Gastrocnemius medialis (tissue), 4 donors: ENCODE measurements around the gene PPP1R3D. TPM values are rescaled to one million over a fixed set of nuclear protein-coding genes. Genes with fewer than 3 reads are reported as not detected.

ENCODE experiments used
- ATAC-seq, 2 donors: fragments of 150-250 bp; one replicate each; pipeline ENCODE4 v1.9.1; 2016
- DNase-seq, 2 donors: peaks; one replicate each; pipeline ENCODE4 v3.0.0-alpha.2; 2019
- H3K27ac ChIP-seq, 4 donors: fragments of 200-600 bp; sonication (generic); 1 replicate in 1 of 4; 2 replicates in 3 of 4; pipeline ENCODE4 v1.5.1; 2016 to 2018; ENCODE audit warnings: mild to moderate bottlenecking in 2 of 4, moderate library complexity in 1 of 4
- H3K27me3 ChIP-seq, 3 donors: fragments of 200-600 bp; sonication (generic) in 2 of 3; 1 replicate in 1 of 3; 2 replicates in 2 of 3; pipeline versions ENCODE4 v1.5.1 to v1.6.0; 2016 to 2019; ENCODE audit warnings: mild to moderate bottlenecking in 1 of 3, moderate library complexity in 1 of 3
- H3K36me3 ChIP-seq, 2 donors: fragments of 200-600 bp; sonication (generic) in 1 of 2; one replicate each; pipeline ENCODE4 v1.5.1; 2017 to 2018
- H3K4me1 ChIP-seq, 2 donors: fragments of 200-600 bp; sonication (generic) in 1 of 2; one replicate each; pipeline ENCODE4 v1.5.1; 2016 to 2017; ENCODE audit warnings: mild to moderate bottlenecking in 2 of 2
- H3K4me3 ChIP-seq, 4 donors: fragments of 200-600 bp; sonication (generic) in 3 of 4; 1 replicate in 1 of 4; 2 replicates in 3 of 4; pipeline ENCODE4 v1.5.1; 2016 to 2019; ENCODE audit warnings: mild to moderate bottlenecking in 2 of 4
- H3K9me3 ChIP-seq, 3 donors: fragments of 200-600 bp; sonication (generic) in 2 of 3; 1 replicate in 1 of 3; 2 replicates in 2 of 3; pipeline ENCODE4 v1.5.1; 2016 to 2019
- POLR2A ChIP-seq, 2 donors: fragments of 450-650 bp; IDR thresholded peaks; one replicate each; pipeline ENCODE4 v1.6.1; 2017; ENCODE audit warnings: antibody characterized with exemption in 2 of 2, mild to moderate bottlenecking in 2 of 2, moderate library complexity in 2 of 2
- in situ Hi-C, 4 donors: fragments of 200-750 bp; cut with MboI; loops; one replicate each; pipeline versions ENCODE4 v1.15.0 to v1.8.0; 2017; ENCODE audit warnings: low sequenced_read_pairs in 4 of 4
- intact Hi-C: fragments of 100-400 bp; cut with DNase I; formaldehyde crosslinking; loops from one replicate; pipeline ENCODE4 v1.15.1; 2023; ENCODE audit warnings: low total_unique reads
- total RNA-seq, 4 donors: library from RNA; depleted of rRNA; stranded (reverse); fragments of >200 nt; gene quantifications; one replicate each; pipeline versions ENCODE4 v1.1.0 to v1.2.3, GENCODE V29; 2016
- TF ChIP-seq, protein P1 (sequence below), 5 experiments: fragments of 450-650 bp in 3 of 5; fragments of 200-600 bp in 2 of 5; sonication (generic) in 2 of 5; IDR thresholded peaks in 4 of 5; conservative IDR thresholded peaks in 1 of 5; 1 replicate in 4 of 5; 2 replicates in 1 of 5; pipeline ENCODE4 v1.5.1; 2016 to 2019; ENCODE audit warnings: antibody characterized with exemption in 5 of 5, mild to moderate bottlenecking in 3 of 5, moderate library complexity in 3 of 5

The PPP1R3D gene
- total RNA-seq, 4 donors from 2014 or later: 4.1 to 12.0 (median 10.8) TPM

DNA sequence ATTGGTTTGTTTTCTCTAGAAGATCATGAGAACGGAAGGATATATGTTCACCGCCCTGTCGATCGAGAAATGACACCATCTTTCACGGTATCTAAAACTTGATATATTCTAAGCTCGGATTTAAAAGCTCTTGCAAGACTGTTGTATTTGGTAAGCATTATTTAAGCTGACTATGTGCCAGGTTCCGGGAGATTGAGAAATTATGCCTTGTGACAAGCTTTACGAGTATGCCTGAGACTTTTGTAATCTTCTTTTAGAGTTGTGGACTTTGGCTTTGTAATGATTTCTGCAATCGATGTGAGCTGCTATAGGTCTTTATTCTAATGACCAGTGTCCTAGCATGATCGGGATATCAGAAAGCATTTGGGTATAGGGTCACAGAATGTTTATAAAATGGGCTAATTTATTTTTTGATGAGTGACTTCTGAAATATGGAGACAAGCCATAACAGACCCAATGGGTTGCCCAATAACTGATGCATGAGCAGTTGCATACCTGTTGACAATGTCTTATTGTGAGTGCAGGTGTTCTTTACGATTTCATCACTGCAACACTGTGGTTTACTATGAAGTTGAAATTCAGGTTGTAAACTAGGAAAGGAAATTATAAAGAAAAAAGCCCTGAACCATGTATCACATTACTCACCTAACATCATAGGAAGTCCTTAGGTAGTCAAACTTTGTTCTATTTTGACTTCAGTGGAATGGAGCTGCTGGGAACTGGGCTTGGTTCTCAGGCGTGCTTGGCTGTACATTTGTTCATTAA lies 32.1 kb upstream of the PPP1R3D start:
- Histone ChIP-seq H3K27ac (no peak overlapping the region), H3K4me1 (no peaks in the 10 kb centered on the region), H3K4me3 (no peak overlapping the region), H3K36me3 (no peaks in the 10 kb centered on the region), H3K27me3 (no peaks in the 10 kb centered on the region), H3K9me3 (no peaks in the 10 kb centered on the region)
- intact Hi-C loops: no loop called here
- DNase-seq: no peak
- in situ Hi-C loops: no loop called here
- TF ChIP-seq, protein P1, sequence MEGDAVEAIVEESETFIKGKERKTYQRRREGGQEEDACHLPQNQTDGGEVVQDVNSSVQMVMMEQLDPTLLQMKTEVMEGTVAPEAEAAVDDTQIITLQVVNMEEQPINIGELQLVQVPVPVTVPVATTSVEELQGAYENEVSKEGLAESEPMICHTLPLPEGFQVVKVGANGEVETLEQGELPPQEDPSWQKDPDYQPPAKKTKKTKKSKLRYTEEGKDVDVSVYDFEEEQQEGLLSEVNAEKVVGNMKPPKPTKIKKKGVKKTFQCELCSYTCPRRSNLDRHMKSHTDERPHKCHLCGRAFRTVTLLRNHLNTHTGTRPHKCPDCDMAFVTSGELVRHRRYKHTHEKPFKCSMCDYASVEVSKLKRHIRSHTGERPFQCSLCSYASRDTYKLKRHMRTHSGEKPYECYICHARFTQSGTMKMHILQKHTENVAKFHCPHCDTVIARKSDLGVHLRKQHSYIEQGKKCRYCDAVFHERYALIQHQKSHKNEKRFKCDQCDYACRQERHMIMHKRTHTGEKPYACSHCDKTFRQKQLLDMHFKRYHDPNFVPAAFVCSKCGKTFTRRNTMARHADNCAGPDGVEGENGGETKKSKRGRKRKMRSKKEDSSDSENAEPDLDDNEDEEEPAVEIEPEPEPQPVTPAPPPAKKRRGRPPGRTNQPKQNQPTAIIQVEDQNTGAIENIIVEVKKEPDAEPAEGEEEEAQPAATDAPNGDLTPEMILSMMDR (IDR thresholded peaks at IDR 0.05 in 4 of 5, conservative IDR thresholded peaks at IDR 0.05 in 1 of 5): no peak
- TF ChIP-seq POLR2A (IDR thresholded peaks at IDR 0.05): no peak
- ATAC-seq: no peak

DNA sequence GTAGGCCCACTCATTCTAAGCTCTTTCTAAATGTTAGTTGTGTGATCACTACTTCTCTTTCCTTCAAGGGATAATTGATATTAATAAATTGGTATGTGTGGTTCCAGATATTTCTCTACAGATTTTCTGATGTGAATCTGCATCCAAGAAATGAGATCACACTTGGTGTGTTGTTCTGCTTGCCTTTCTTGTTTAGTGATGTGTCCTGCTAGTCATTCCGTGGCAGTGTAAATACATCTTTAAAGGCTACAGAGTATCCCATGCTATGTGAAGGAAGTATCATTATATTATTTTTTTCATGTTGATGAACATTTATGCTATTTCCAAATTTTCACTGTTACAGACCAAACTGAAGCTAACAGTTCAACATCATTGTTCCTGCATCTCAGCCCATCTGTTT lies 31.3 kb upstream of the PPP1R3D start:
- H3K27me3 ChIP-seq: no peaks in the 10 kb centered on the region
- H3K9me3 ChIP-seq: no peaks in the 10 kb centered on the region
- no peak for ATAC-seq
- DNase-seq: no peak
- no peak overlapping the region for H3K4me3 ChIP-seq
- intact Hi-C loops: no loop called here
- in situ Hi-C loops: no loop called here
- no peaks in the 10 kb centered on the region for H3K4me1 ChIP-seq
- TF ChIP-seq POLR2A (IDR thresholded peaks at IDR 0.05): no peak
- TF ChIP-seq, protein P1 (IDR thresholded peaks at IDR 0.05 in 4 of 5, conservative IDR thresholded peaks at IDR 0.05 in 1 of 5): no peak
- no peaks in the 10 kb centered on the region for H3K36me3 ChIP-seq
- H3K27ac ChIP-seq: no peak overlapping the region

DNA sequence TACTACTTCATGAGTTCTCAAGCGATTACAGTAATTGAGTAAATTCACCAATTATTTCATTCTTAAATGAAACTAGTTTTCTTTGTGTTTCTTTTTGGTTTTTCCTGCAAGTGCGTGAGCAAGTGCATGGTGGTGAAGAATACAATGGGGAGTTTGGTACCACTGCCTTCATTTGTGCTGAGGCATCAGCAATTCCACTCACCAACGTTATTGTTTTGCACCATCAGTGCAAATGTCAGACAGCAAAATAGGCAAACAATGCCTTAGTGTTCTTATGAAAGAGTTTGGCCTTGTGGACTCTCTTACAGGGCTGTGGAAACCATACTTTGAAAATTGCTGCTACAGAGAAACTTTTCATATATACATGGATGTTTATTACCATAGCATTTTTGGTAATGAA lies 26.3 kb upstream of the PPP1R3D start:
- Histone ChIP-seq H3K36me3 (no peaks in the 10 kb centered on the region), H3K4me1 (no peaks in the 10 kb centered on the region), H3K27me3 (no peaks in the 10 kb centered on the region), H3K27ac (no peak overlapping the region), H3K9me3 (no peaks in the 10 kb centered on the region), H3K4me3 (no peak overlapping the region)
- DNase-seq: no peak
- intact Hi-C loops (no loop called here), in situ Hi-C loops (no loop called here)
- ATAC-seq: no peak
- TF ChIP-seq, protein P1 (IDR thresholded peaks at IDR 0.05 in 4 of 5, conservative IDR thresholded peaks at IDR 0.05 in 1 of 5): no peak
- no peak for TF ChIP-seq POLR2A (IDR thresholded peaks at IDR 0.05)

DNA sequence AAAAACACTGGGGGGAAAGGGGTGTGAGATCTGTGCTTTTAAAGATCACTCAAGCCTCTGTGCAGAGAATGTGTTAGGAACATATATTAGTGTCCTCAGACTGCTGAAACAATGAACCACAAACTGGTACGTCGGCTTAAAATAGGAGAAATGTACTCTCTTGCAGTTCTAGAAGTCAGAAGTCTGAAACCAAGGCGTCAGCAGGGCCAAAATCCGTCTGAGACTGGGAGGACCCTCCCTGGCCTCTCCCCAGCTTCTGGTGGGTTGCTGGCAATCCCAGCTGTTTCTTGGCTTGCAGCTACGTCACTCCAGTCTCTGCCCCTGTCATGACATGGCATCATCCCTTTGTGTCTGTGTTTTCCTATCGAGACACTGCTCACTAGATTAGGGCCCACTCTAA lies 22.1 kb upstream of the PPP1R3D start:
- Histone ChIP-seq H3K27ac (no peak overlapping the region), H3K36me3 (no peaks in the 10 kb centered on the region), H3K4me1 (no peaks in the 10 kb centered on the region), H3K4me3 (no peak overlapping the region), H3K27me3 (no peaks in the 10 kb centered on the region), H3K9me3 (no peaks in the 10 kb centered on the region)
- intact Hi-C loops (no loop called here), in situ Hi-C loops (no loop called here)
- TF ChIP-seq, protein P1 (IDR thresholded peaks at IDR 0.05 in 4 of 5, conservative IDR thresholded peaks at IDR 0.05 in 1 of 5): no peak
- no peak for TF ChIP-seq POLR2A (IDR thresholded peaks at IDR 0.05)
- ATAC-seq: no peak
- DNase-seq: no peak

DNA sequence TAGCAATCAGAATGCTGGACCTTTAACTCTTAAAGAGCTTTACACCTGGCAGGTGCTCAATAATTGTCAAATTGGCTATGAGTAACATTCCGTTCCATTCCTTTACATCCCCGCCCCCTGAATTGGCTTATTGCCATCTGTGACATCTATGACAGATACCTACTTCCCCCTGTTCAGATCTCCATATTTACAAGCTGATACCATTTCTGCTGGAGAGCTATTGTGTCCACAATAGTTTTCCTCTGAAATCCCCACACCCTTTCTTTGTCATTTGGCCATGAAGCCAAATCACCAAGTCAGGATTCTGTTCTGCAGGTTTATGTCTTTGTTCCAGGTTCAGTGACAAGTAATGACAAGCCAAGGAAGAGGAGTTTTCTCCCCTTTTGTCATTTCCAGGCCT lies 21.3 kb upstream of the PPP1R3D start:
- TF ChIP-seq POLR2A (IDR thresholded peaks at IDR 0.05): no peak
- TF ChIP-seq, protein P1 (IDR thresholded peaks at IDR 0.05 in 4 of 5, conservative IDR thresholded peaks at IDR 0.05 in 1 of 5): no peak
- DNase-seq (no peak), ATAC-seq (no peak)
- Histone ChIP-seq H3K9me3 (no peaks in the 10 kb centered on the region), H3K4me3 (no peak overlapping the region), H3K27me3 (no peaks in the 10 kb centered on the region), H3K36me3 (no peaks in the 10 kb centered on the region), H3K4me1 (no peaks in the 10 kb centered on the region), H3K27ac (no peak overlapping the region)
- intact Hi-C loops (no loop called here), in situ Hi-C loops (no loop called here)
